WTC11 (cell line): ENCODE data around the gene DCUN1D2. TPM values are rescaled to one million over a fixed set of nuclear protein-coding genes. Genes with fewer than 3 reads are reported as not detected.

ENCODE experiments used
- ATAC-seq: fragments of 200-7000 bp; cut with Tn5 transposase; 2 replicates; pipeline ENCODE4 v1.10.0; 2021; ENCODE audit warnings: mild to moderate bottlenecking, moderate library complexity
- CTCF ChIA-PET: fragments of 300-600 bp; sonication (Branson Sonifier 250); formaldehyde crosslinking; loops from one replicate; lab custom pipeline; 2021; ENCODE audit warnings: antibody characterized with exemption; lab: Charles Lee
- POLR2A ChIA-PET: fragments of 350-600 bp; sonication (Branson Sonifier 250); formaldehyde crosslinking; loops from one replicate; lab custom pipeline; 2021; ENCODE audit warnings: antibody characterized with exemption; lab: Charles Lee
- DNase-seq: peaks from one replicate; pipeline ENCODE4 v3.0.0; 2021; ENCODE audit warnings: low spot score
- H3K27ac Mint-ChIP-seq: 2 replicates; pipeline ENCODE4 v1.8.0; 2021; ENCODE audit warnings: mixed read lengths
- H3K27me3 Mint-ChIP-seq: 2 replicates; pipeline ENCODE4 v1.8.0; 2021; ENCODE audit warnings: low read depth, mild to moderate bottlenecking, moderate library complexity, mixed read lengths
- H3K36me3 Mint-ChIP-seq: 2 replicates; pipeline ENCODE4 v1.8.0; 2021; ENCODE audit warnings: mixed read lengths
- H3K4me1 Mint-ChIP-seq: 2 replicates; pipeline ENCODE4 v1.8.0; 2022; ENCODE audit warnings: mixed read lengths
- H3K4me3 Mint-ChIP-seq: 2 replicates; pipeline ENCODE4 v1.8.0; 2021; ENCODE audit warnings: mild to moderate bottlenecking, moderate library complexity, mixed read lengths
- H3K9me3 Mint-ChIP-seq: 2 replicates; pipeline ENCODE4 v1.8.0; 2021; ENCODE audit warnings: mixed read lengths
- CREB1 ChIP-seq: sonication (generic); formaldehyde crosslinking; IDR thresholded peaks from 2 replicates; pipeline ENCODE4 v1.8.0; 2023; ENCODE audit warnings: mild to moderate bottlenecking, missing genetic modification reagents
- GABPB1 ChIP-seq: sonication (generic); formaldehyde crosslinking; IDR thresholded peaks from 2 replicates; pipeline ENCODE4 v1.8.1; 2023; ENCODE audit warnings: mild to moderate bottlenecking, missing genetic modification reagents
- IRF1 ChIP-seq: sonication (generic); formaldehyde crosslinking; IDR thresholded peaks from 2 replicates; pipeline ENCODE4 v1.8.0; 2023; ENCODE audit warnings: missing genetic modification reagents
- JUN ChIP-seq: sonication (generic); formaldehyde crosslinking; IDR thresholded peaks from 2 replicates; pipeline ENCODE4 v1.8.0; 2023; ENCODE audit warnings: mild to moderate bottlenecking, missing genetic modification reagents
- NFATC4 ChIP-seq: fragments of 250-450 bp; sonication (Bioruptor Pico); IDR thresholded peaks from 2 replicates; pipeline ENCODE4 v1.9.0; 2021; ENCODE audit warnings: mild to moderate bottlenecking
- RORB ChIP-seq: fragments of 250-450 bp; sonication (Bioruptor Pico); IDR thresholded peaks from 2 replicates; pipeline ENCODE4 v1.9.0; 2021; ENCODE audit warnings: mild to moderate bottlenecking
- ZNF121 ChIP-seq: sonication (generic); formaldehyde crosslinking; IDR thresholded peaks from 2 replicates; pipeline ENCODE4 v1.8.0; 2023; ENCODE audit warnings: missing genetic modification reagents
- ZNF423 ChIP-seq: fragments of 250-450 bp; sonication (Bioruptor Pico); IDR thresholded peaks from 2 replicates; pipeline ENCODE4 v2.1.2; 2022; ENCODE audit warnings: mild to moderate bottlenecking, moderate library complexity
- total RNA-seq: library from RNA; stranded (reverse); gene quantifications from 3 replicates; pipeline ENCODE4 v1.2.3, GENCODE V29; 2021
- TF ChIP-seq, protein P1 (sequence below): sonication (generic); formaldehyde crosslinking; IDR thresholded peaks from 2 replicates; pipeline ENCODE4 v1.8.0; 2023; ENCODE audit warnings: missing genetic modification reagents, mild to moderate bottlenecking, borderline replicate concordance
- TF ChIP-seq, protein P2 (sequence below): fragments of 200-600 bp; IDR thresholded peaks from 2 replicates; pipeline ENCODE4 v1.8.0; 2022; ENCODE audit warnings: antibody characterized with exemption
- TF ChIP-seq, protein P3 (sequence below): sonication (generic); formaldehyde crosslinking; IDR thresholded peaks from 2 replicates; pipeline ENCODE4 v1.8.0; 2022; ENCODE audit warnings: mild to moderate bottlenecking, missing genetic modification reagents

DCUN1D2 gene
- total RNA-seq, 1 experiment from 2014 or later = 42.5 TPM

DNA sequence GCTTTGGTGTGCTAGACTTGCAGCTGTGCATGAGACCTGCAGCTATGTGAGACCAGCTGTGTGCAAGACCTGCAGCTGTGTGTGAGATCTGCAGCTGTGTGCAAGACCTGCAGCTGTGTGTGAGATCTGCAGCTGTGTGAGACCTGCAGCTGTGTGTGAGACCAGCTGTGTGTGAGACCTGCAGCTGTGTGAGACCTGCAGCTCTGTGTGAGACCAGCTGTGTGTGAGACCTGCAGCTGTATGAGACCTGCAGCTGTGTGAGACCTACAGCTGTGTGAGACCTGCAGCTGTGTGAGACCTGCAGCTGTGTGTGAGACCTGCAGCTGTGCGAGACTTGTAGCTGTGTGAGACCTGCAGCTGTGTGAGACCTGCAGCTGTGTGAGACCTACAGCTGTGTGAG is 6.7 kb upstream of the DCUN1D2 start:
- Mint-ChIP-seq H3K27ac (no peak overlapping the region), H3K36me3 (peaks cover 53% of the 10 kb centered on the region), H3K9me3 (no peaks in the 10 kb centered on the region), H3K4me1 (peaks cover 39% of the 10 kb centered on the region), H3K27me3 (no peaks in the 10 kb centered on the region), H3K4me3 (no peak overlapping the region)
- no peak for DNase-seq
- ChIA-PET POLR2A (no interaction called here), CTCF (interaction anchor here (0.6 to 3.7 kb wide), 5 partner anchors 8 to 65 kb away, joined by 3 to 16 read pairs (median 3); no protein-coding TSS in a partner anchor)
- no peak for ATAC-seq
- TF ChIP-seq, protein P1, sequence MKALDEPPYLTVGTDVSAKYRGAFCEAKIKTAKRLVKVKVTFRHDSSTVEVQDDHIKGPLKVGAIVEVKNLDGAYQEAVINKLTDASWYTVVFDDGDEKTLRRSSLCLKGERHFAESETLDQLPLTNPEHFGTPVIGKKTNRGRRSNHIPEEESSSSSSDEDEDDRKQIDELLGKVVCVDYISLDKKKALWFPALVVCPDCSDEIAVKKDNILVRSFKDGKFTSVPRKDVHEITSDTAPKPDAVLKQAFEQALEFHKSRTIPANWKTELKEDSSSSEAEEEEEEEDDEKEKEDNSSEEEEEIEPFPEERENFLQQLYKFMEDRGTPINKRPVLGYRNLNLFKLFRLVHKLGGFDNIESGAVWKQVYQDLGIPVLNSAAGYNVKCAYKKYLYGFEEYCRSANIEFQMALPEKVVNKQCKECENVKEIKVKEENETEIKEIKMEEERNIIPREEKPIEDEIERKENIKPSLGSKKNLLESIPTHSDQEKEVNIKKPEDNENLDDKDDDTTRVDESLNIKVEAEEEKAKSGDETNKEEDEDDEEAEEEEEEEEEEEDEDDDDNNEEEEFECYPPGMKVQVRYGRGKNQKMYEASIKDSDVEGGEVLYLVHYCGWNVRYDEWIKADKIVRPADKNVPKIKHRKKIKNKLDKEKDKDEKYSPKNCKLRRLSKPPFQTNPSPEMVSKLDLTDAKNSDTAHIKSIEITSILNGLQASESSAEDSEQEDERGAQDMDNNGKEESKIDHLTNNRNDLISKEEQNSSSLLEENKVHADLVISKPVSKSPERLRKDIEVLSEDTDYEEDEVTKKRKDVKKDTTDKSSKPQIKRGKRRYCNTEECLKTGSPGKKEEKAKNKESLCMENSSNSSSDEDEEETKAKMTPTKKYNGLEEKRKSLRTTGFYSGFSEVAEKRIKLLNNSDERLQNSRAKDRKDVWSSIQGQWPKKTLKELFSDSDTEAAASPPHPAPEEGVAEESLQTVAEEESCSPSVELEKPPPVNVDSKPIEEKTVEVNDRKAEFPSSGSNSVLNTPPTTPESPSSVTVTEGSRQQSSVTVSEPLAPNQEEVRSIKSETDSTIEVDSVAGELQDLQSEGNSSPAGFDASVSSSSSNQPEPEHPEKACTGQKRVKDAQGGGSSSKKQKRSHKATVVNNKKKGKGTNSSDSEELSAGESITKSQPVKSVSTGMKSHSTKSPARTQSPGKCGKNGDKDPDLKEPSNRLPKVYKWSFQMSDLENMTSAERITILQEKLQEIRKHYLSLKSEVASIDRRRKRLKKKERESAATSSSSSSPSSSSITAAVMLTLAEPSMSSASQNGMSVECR (CRISPR knock-in tag) = no peak
- TF ChIP-seq, protein P2, sequence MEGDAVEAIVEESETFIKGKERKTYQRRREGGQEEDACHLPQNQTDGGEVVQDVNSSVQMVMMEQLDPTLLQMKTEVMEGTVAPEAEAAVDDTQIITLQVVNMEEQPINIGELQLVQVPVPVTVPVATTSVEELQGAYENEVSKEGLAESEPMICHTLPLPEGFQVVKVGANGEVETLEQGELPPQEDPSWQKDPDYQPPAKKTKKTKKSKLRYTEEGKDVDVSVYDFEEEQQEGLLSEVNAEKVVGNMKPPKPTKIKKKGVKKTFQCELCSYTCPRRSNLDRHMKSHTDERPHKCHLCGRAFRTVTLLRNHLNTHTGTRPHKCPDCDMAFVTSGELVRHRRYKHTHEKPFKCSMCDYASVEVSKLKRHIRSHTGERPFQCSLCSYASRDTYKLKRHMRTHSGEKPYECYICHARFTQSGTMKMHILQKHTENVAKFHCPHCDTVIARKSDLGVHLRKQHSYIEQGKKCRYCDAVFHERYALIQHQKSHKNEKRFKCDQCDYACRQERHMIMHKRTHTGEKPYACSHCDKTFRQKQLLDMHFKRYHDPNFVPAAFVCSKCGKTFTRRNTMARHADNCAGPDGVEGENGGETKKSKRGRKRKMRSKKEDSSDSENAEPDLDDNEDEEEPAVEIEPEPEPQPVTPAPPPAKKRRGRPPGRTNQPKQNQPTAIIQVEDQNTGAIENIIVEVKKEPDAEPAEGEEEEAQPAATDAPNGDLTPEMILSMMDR = no peak

GRCh38 chr13:113495494-113496210 is 5.1 kb upstream of the DCUN1D2 start:
- peaks cover 44% of the 10 kb centered on the region for H3K4me1 Mint-ChIP-seq
- DNase-seq (peak; percentile 34), ATAC-seq (peak; percentile 72)
- TF ChIP-seq GABPB1 (CRISPR knock-in tag) = no peak
- TF ChIP-seq, protein P3, sequence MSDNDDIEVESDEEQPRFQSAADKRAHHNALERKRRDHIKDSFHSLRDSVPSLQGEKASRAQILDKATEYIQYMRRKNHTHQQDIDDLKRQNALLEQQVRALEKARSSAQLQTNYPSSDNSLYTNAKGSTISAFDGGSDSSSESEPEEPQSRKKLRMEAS (CRISPR knock-in tag) = peak; percentile 63
- TF ChIP-seq CREB1 (CRISPR knock-in tag) = no peak
- peak; percentile 43; the same call in 1 of the 2 replicates for TF ChIP-seq ZNF423
- H3K27me3 Mint-ChIP-seq = no peaks in the 10 kb centered on the region
- peak overlapping the region; percentile 61 for H3K4me3 Mint-ChIP-seq
- H3K27ac Mint-ChIP-seq = peak overlapping the region; percentile 96
- CTCF ChIA-PET = interaction anchor here (1.1 to 3.7 kb wide), 6 partner anchors 15 to 104 kb away, joined by 3 to 16 read pairs (median 6); no protein-coding TSS in a partner anchor
- peaks cover 39% of the 10 kb centered on the region for H3K36me3 Mint-ChIP-seq
- no peaks in the 10 kb centered on the region for H3K9me3 Mint-ChIP-seq
- POLR2A ChIA-PET = interaction anchor here (0.7 to 0.9 kb wide), 3 partner anchors 10 to 287 kb away, joined by 3 read pairs; partner anchors contain the start of gene PCID2

- H3K9me3 Mint-ChIP-seq = no peaks in the 10 kb centered on the region
- ATAC-seq (no peak), DNase-seq (no peak)
- peak overlapping the region; percentile 45 for H3K4me3 Mint-ChIP-seq
- peak overlapping the region; percentile 71 for H3K27ac Mint-ChIP-seq
- H3K36me3 Mint-ChIP-seq = peaks cover 19% of the 10 kb centered on the region
- H3K27me3 Mint-ChIP-seq = no peaks in the 10 kb centered on the region
- TF ChIP-seq RORB (CRISPR knock-in tag) (no peak), GABPB1 (CRISPR knock-in tag) (peak; percentile 72)
- ChIA-PET CTCF (interaction anchor here (0.5 to 2.0 kb wide), 3 partner anchors 35 to 69 kb away, joined by 3 to 8 read pairs (median 3); no protein-coding TSS in a partner anchor), POLR2A (no interaction called here)
- H3K4me1 Mint-ChIP-seq = peaks cover 59% of the 10 kb centered on the region
These were observed 2.9 kb upstream of the DCUN1D2 start for GRCh38 chr13:113493315-113493951.

DNA sequence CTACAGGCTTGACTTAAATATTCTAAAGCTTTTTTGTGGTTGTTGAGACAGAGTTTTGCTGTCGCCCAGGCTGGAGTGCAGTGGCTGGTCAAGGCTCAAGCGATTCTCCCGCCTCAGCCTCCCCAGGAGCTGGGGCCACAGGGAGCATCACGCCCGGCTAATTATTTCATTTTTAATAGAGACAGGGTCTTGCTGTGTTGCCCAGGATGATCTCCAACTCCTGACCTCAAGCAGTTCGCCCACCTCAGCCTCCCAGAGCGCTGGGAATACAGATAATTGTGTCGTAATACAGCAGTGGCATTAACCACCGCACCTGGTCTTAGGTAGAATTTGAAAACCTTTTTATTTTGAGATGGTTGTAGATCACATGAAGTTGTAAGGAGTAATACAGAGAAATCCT is 1.5 kb upstream of the DCUN1D2 start:
- DNase-seq (no peak), ATAC-seq (no peak)
- Mint-ChIP-seq H3K4me1 (peaks cover 72% of the 10 kb centered on the region), H3K9me3 (no peaks in the 10 kb centered on the region), H3K27me3 (no peaks in the 10 kb centered on the region), H3K36me3 (peaks cover 12% of the 10 kb centered on the region), H3K4me3 (peak overlapping the region; percentile 85), H3K27ac (no peak overlapping the region)
- POLR2A ChIA-PET = no interaction called here
- CTCF ChIA-PET = interaction anchor here (1.4 to 2.0 kb wide), 2 partner anchors 41 to 70 kb away, joined by 3 to 8 read pairs; no protein-coding TSS in a partner anchor
- peak; percentile 51; the same call in 1 of the 2 replicates for TF ChIP-seq ZNF121 (CRISPR knock-in tag)
- TF ChIP-seq IRF1 (CRISPR knock-in tag) = no peak
- TF ChIP-seq JUN (CRISPR knock-in tag) = no peak
- TF ChIP-seq NFATC4 (CRISPR knock-in tag) = no peak
